ENCODE measurements around the gene ABCC8.

Gene ABCC8

GRCh38 chr11:17476317-17477083 lies at the start of gene ABCC8:
Gene ABCC8, minus strand, starts transcription at chr11:17476845. Its CDS starts 69 bp downstream, at chr11:17476776.
- no peak for DNase-seq

GRCh38 chr11:17526326-17526725 lies 49.7 kb upstream of the ABCC8 start:
- no peak for DNase-seq

DNA sequence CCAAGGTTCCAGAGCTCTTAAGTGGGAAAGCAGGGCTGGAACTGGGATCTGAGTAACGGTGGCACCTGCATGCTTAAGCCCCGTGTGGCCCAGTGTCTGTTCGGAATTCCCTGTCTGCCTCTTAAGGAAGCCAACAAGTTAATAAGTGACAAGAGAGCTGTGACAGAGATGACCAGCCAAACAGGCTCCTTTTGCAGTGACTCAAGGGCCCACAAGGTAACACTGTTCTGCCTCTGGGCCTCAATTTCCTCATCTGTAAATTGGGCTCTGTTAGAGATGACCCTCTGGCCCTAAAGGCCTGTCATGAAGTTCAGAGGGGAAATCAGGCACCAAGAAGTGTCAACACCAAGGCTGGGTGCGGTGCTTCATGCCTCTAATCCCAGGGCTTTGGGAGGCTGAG lies 48.9 kb upstream of the ABCC8 start:
- no peak for DNase-seq

GRCh38 chr11:17524221-17524620 lies 47.6 kb upstream of the ABCC8 start:
- DNase-seq, result no peak

DNA sequence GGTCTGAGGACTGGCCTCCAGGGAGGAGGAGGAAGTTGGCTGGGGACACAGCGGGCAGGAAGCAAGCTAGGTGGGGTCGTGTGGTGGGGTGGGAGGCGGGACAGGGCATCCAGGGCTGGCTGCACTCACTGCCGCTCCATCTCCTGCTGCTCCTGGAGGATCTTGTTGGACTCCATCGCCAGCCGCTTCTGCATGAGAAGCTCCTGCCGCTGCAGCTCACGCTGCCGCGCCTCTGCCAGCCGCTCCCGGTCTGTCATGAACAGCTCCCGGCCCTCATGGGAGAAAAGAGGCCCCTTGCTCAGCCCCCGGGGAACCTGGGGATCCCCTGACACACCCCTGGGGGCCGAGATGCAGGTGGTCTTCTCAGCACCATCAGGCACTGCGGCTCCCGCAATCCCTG lies 46.0 kb upstream of the ABCC8 start:
- no peak for DNase-seq

GRCh38 chr11:17521106-17521900 lies 44.7 kb upstream of the ABCC8 start:
- DNase-seq, result no peak

- no peak for DNase-seq
Measured at GRCh38 chr11:17519061-17519885, 42.6 kb upstream of the ABCC8 start.

DNA sequence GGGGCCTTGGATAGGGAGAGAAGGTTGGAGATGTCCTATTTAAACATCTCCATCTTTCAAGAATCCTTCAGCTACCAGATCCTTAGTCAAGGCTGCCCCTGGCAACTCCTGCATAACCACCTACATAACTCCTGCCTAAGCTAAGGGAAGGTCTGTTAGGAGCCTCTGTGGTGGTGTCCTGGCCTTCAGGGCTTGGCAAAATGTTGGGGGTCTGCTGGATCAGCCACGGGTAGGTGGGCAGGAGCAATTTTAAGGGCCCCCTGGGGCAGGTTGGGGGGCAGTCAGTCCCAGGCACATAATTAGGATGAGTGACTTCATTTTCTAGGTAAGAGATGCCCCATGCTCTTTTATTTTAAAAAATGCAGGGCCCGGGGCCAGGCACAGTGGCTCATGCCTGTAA lies 41.7 kb upstream of the ABCC8 start:
- DNase-seq, result no peak

DNA sequence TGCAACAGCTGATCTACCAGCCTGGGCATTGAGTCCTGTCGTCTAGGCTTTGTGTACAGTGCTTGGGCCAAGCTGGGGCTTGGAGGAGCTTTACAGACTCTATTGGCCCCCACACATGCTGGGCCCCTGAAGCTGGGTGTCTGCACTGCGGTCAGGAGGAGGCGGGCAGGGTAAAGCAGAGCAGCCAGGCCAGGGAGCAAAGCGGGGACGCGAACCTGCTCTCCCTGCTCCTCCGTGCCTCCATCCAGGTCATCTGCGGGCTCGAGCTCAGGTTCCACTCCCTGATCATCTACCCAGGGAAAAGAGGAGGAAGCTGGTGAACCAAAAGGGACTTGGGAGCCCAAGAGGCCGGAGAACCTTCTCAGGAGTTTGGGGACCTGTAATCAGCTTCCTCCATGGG lies 40.5 kb upstream of the ABCC8 start:
- DNase-seq, result no peak

DNA sequence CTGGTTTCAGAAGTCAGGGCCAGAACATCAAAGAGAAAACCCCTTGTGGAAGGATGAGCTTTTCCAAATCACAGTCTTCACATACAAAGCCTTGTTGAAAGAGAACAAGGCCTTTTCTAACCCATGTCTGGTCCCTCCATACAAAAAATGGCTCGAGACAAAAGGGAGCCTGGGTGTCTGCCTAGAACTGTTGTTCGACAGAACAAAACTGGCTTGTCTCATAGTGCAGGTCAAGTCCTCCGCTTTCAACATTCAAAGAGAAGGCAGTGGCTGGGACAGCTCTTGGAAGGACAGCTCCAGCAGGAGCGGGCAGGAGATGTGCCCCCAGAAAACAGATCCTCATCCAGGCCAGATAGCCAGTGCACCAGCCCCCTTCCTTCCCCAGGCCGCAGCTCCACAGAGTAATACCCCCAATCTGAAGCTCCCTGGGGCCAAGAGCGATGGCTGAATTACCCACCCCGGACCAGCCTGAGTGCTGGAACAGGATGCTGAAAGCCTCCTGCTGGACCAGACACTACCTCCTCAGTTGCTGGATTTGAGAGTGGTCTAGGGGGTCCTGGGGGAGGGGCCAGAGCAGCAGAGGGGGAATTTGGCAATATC lies 40.0 kb upstream of the ABCC8 start:
- DNase-seq, result no peak

DNA sequence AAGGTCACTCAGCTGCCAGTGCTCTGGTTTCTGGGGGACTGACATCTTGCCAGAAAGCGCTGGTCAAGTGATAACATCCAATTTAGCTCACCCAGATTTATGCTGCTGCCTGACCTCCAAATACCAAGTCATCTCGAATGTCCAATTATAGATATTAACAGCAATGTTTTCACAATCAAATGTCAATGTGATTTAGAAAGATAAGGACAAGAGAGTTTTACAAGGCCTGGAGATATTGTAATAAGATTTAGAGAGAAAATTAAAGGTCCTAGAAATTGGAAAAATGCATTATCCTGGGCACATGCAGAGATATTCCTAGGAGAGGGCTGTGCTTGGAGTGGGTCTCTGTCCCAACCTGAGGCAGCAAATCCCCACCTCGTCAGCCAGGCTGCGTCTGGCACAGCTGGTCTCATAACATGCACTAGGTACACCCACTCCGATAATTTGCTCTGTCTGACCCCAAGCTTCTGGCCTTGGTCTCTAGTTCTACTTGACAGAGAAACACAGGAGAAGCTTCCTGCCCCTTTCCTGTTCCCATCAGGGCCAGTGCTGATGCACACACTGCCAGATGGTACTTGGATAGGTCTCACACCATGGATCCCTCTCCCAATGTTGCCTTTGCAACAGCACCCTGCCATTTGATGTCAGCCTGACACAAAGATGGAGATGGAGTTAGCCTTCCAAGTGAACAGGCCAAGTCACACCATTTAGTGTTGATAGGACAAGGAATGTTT lies 39.0 kb upstream of the ABCC8 start:
- DNase-seq, result no peak

DNA sequence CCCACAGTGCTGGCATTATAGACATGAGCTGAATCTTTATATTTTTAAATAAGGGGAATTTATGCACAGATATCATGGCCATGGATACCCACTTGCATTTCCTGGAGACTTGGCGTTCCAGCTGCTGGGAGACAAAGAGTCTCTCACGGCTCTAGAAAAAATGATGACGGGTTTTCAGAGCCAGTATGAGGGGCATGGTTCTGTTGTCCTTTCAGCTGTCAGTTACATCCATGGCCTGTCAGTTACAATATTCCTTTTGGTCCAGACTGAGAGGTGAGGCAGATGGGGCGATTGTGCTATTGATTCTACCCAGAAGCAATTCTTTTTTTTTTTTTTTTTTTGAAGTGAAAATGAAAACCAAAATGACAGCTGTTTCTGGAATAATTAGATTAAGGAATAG lies 37.8 kb upstream of the ABCC8 start:
- no peak for DNase-seq

- DNase-seq, result no peak
Measured at GRCh38 chr11:17513853-17514252, 37.2 kb upstream of the ABCC8 start.

- no peak for DNase-seq
Measured at GRCh38 chr11:17512101-17512500, 35.5 kb upstream of the ABCC8 start.

DNA sequence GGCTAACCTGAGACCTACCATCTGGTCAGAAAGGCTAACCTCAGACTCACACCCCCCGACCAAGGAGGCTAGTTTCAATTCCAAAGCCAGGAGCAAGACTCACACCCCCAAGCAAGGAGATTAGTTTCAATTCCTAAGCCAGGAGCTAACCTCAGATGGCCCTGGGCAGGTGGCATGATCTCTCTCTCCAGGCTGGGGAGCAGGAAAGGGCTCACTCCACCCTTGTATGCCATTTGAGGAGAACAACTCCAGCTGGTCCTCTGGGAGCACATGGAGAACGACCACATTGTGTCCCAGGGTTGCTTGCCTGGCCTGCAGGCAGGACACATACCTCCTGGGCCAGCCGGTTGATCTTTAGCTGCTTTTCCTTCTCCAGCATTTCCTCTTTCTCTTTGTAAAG lies 34.9 kb upstream of the ABCC8 start:
- DNase-seq, result no peak

DNA sequence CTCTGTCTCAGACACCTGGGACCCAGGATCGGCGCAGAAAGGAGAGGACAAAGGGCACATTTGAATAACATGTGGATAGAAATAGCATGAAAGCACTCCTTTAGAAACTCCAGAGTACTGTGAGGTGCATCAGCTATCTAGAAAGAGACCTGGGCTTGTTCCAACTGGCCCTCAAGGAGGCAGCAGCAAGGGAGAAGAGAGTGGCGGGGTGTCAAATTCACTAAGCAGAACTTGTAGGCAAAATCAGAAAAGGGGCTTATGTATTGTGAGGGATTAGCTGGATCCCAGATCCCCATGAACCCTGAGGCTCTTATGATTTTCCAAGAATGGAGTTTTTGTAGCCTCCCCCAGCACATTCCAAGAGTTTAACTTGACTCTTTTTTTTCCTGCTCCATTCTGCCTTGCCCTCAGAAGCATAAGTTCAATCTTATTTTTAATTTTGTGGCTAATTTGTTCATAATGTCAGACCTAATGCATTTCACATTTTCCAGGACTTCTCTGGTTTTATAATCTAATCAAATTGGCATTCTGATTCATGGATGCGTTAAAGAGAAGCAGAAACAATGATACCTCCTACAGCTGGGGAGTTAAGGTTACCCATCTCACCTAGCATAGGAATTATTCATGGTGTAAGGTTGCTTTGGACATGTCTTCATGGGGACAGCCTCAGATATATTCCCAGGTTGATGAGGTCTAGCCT lies 34.0 kb upstream of the ABCC8 start:
- DNase-seq, result no peak

DNA sequence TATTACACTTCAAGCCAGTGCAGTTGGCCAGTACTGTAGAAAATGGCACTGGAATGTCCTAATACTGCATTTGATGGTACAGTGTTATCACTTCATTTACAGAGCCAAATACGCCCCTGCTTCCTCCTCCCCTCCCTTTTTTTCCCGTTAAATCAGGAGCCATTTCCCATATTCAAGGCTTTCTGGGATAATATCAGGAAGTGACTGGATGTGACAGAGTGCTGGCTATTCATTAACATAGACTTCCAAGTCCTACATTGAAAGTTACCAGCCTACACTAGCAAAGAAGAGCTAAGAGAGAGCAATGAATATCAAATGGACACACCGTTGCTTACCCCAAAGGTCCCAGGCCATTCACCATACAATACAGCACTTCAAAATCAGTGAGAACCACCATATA lies 32.1 kb upstream of the ABCC8 start:
- DNase-seq, result no peak

DNA sequence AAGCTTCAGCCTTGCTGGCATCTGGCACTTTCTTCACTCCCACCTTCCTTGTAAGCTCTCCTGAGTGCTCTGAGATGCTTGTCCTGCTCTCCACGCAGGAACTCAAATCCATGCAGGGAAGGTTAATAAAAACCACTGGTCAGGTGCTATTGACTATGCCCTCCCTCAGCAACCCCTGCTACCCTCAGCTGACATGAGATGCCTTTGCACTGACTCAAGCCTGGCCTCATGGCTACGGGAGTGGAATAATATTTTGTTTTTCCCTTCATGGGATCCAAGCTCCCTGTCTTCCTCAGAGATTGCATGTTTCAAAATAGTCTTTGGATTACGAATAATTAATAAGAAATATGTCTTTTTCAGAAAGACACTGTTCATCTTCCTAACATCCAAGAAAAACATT lies 31.7 kb upstream of the ABCC8 start:
- DNase-seq, result no peak

DNA sequence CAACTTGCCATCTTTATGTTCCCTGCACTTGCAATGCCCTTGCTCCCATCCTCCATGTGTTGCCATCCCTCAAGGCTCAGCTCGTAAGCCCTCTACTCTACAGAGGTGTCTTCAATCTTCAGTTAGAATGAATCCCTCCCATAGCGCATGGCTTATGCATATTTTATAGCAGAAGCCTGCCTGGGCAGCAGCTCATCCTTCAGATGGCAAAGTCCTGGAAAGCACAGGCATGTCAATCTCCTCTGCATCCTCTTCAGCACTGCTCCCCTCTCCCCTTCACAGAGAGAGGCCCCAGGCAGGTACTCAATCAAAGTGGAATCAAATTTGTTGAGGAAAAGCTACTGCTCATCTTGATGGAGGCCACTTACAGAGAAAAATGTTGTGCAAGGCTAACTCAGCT lies 31.1 kb upstream of the ABCC8 start:
- DNase-seq, result no peak

DNA sequence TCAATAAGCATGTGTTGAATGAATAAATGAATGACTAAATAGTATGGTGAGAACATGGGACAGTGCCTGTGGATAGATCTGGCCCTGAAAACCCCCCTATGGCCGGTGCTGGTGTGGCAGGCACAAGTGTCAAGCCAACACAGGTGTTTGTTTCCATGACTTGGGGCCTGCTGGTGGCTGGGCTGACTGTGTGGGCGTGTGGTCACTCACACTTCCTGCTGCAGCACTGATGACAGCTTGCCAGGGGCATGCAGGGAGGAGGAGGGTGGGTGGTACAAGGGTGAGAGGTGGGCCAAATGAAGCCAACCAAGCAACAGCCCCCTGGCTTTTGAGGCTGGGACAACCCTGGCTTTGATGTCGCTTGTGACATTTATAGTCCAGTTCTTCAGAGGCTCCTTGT lies 30.3 kb upstream of the ABCC8 start:
- DNase-seq, result no peak

- no peak for DNase-seq
Measured at GRCh38 chr11:17506314-17506713, 29.7 kb upstream of the ABCC8 start.

GRCh38 chr11:17505146-17505545 lies 28.5 kb upstream of the ABCC8 start:
- no peak for DNase-seq

Data from activated CD4-positive, CD25-positive, alpha-beta regulatory T cell (primary cell).